ENCODE results near the gene ARHGEF39.
A peak's percentile ranks its signal among the peaks of the same experiment; 100 is the strongest.

The ARHGEF39 gene

GRCh38 chr9:35673132-35674024, 8.4 kb upstream of the ARHGEF39 start, which contains the start of gene CA9:
CA9 (plus strand) TSS chr9:35673928; CDS start chr9:35673960, 32 bp downstream.
- no peak for DNase-seq

GRCh38 chr9:35669331-35670145, 4.5 kb upstream of the ARHGEF39 start:
- no peak for DNase-seq

DNA sequence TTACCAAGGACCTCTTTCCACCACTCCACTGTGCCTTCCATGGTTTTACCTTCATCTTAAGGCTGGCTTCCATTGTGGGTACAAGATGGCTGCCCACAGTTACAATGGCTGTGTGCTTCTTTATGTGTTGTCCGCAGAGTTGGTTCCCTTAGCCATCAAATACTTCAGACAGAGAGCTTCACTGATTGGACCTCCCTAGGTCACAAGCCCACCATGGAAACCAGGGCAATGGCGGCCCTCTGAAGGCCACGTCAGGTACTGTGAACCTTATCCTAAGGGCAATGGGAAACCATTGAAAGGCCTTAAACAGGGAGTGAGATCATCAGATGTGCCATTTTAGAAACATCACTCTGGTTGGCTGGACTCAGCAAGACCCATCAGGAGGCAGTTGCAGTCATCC, 2.9 kb upstream of the ARHGEF39 start:
- no peak for DNase-seq

- no peak for DNase-seq
Measured at GRCh38 chr9:35666549-35666948, 1.6 kb upstream of the ARHGEF39 start.

DNA sequence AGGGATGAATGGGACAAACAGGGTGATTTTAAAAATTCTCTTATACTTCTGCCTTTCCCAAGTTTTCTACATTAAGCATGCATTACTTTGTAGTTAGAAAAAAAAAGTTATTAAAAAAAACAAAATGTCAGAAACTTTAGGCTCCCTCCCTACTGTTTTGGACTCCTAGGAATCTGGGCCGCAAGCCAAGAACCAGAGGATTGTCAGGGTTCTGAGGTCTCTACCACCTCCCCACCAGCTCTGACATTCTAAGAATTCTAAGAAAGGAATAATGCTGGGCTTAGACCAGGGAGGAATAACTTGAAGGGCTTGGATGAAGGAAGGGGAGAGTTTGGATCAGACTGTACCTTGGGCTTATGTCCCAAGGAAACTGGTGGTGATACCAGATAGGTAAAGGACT, 1.1 kb upstream of the ARHGEF39 start:
- DNase-seq, result no peak

- no peak for DNase-seq
Measured at GRCh38 chr9:35665471-35665818, 450 bp upstream of the ARHGEF39 start.

DNA sequence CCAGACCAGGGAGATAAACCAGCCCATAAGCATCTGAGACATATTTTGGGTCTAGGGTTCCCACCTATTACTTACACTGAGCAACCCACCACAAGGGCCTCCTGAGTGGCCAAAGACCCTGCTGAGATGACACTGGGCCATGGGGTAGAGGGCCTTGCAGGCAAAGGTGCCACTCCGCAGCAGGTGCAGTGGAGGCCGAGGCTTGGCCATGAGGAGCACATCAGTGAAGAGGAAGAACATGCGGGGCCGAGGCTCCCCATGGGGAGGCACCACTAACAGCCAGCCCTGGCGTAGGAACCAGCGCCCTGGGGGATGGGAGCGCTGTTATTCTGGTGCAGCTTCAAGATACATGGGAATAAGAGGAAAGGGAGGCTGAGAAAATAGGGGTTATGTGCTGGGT, 2.6 kb downstream of the ARHGEF39 start:
- DNase-seq, result no peak

GRCh38 chr9:35661756-35662350, 3.1 kb downstream of the ARHGEF39 start:
- DNase-seq, result no peak

DNA sequence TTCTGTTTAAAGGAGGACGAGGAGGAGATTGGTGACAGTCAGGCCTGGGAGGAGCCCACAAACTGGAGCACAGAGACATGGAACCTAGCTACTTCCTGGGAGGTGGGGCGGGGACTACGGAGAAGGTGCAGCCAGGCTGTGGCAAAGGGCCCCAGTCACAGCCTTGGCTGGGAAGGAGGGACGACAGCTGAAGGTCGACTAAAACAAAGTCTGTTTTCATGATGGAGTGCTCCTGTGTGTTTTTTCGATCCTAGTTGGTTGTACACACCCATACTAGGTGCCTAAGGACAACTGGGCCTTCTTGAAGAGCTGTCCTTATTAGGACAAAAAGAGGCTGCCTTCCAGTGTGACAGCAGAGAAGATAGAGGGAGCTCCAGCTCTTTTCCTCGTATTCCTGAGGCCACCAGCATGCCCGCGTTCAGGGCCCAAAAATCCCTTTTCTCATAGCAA, 4.0 kb downstream of the ARHGEF39 start:
- no peak for DNase-seq

GRCh38 chr9:35659340-35659739, 5.7 kb downstream of the ARHGEF39 start:
- no peak for DNase-seq

GRCh38 chr9:35658968-35659220, 6.1 kb downstream of the ARHGEF39 start:
- no peak for DNase-seq

DNA sequence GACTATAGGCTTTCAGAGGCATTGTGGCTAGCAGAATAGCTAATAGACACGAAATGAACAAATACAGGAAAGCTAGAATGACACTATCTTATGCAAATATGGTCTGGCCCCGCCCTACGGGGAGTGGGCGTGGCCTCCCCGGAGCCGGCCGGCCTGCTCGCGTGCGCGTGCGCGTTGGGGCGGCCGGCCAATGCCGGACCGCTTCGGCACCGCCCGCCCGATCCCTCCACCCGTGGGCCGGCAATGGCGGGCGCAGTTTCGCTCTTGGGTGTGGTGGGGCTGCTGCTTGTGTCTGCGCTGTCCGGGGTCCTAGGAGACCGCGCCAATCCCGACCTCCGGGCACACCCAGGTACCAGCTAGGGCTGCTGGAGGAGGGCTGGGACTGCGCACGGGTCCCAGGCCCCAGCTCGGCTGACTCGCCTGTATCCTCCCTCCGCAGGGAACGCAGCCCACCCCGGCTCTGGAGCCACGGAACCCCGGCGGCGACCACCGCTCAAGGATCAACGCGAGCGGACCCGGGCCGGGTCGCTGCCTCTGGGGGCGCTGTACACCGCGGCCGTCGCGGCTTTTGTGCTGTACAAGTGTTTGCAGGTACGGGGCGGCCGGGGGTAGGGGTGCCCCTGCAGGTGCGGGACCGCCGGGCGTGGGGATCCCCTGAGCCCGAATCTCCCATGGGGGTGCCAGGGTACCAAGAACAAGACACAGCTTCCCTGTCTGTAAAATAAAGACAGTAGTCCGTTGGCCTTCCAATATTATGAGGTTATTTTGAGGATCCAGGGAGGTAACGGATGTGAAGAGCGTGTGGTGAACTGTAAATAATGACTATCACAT, 6.6 kb downstream of the ARHGEF39 start, which contains the start of gene CCDC107:
Gene CCDC107, plus strand, starts transcription at position 156 of the 831 bp plus-strand sequence. Its CDS starts 88 bp downstream, at position 244.
- peak; percentile 51 for DNase-seq

DNA sequence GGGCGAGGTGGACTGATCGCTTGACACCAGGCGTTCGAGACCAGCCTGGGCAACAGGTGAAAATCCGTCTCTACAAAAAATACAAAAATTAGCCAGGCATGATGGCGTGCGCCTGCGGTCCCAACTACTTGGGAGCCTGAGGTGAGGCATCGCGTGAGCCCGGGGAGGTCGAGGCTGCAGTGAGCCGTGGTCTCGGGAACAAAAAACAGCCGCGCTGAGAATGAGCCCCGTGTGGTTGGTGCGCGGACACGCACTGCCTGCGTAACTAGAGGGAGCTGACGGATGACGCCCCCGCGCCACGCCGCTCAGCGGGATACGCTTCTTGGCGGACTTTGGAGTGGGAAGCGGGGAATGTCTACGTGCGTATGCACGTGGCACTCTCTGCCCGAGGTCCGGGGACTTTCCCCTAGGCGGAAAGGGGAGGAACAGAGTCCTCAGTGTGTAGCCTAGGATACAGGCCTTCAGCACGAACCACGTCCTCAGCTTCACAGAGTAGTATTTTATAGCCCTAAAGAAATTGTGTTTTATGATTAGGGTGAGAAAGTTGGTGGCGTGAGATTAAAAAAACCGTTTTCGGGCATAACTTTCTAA, 7.4 kb downstream of the ARHGEF39 start, which contains the start of gene RMRP:
Gene RMRP, minus strand, starts transcription at position 474 of the 591 bp plus-strand sequence.
- DNase-seq, result peak; percentile 67

- no peak for DNase-seq
Measured at GRCh38 chr9:35656831-35657545, 8.0 kb downstream of the ARHGEF39 start.

GRCh38 chr9:35656348-35656747, 8.6 kb downstream of the ARHGEF39 start:
- no peak for DNase-seq

- no peak for DNase-seq
Measured at GRCh38 chr9:35653611-35654010, 11.4 kb downstream of the ARHGEF39 start.

DNA sequence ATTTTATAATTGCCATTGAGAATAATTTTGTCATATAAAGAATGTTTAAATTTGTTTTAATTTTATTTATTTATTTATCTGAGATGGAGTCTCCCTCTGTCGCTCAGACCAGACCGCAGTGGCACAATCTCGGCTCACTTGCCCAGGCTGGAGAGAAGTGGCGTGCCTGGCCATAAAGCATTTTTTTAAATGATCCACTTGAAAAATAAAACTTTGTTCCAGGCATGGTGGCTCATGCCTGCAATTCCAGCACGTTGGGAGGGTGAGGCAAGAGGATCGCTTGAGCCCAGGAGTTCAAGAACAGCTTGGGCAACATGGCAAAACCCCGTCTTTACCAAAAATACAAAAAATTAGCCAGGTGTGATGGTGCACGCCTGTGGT, 12.2 kb downstream of the ARHGEF39 start:
- DNase-seq, result no peak

DNA sequence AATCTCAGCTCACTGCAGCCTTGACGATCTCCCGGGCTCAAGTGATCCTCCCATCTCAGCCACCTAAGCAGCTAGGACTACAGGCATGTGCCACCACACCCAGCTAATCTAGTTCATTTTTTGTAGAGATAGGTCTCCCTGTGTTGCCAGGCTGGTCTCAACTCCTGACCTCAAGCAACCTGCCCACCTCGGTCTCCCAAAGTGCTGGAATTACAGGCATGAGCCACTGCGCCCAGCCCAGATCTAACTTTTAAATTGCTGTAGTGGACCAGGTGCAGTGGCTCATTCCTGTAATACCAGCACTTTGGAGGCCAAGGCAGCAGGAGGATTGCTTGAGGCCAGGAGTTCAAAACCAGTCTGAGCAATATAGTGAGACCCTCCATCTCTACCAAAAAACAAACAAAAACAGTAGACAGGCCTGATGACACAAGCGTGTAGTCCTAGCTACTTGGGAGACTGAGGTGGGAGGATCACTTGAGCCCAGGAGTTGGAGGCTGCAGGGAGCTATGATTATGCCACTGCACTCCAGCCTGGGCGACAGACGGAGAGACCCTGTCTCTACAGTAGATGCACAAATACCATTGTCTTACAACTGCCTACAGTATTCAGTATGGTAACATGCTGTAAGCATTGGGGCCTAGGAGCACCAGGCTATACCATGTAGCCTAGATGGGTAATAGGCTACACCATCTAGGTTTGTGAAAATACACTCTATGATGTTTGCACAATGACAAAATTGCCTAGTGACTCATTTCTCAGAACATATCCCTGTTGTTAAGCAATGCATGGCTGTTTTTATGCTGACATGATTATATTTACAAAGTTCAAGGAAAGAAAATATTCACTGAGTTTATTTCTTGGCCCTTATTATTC, 12.8 kb downstream of the ARHGEF39 start:
- DNase-seq, result no peak

DNA sequence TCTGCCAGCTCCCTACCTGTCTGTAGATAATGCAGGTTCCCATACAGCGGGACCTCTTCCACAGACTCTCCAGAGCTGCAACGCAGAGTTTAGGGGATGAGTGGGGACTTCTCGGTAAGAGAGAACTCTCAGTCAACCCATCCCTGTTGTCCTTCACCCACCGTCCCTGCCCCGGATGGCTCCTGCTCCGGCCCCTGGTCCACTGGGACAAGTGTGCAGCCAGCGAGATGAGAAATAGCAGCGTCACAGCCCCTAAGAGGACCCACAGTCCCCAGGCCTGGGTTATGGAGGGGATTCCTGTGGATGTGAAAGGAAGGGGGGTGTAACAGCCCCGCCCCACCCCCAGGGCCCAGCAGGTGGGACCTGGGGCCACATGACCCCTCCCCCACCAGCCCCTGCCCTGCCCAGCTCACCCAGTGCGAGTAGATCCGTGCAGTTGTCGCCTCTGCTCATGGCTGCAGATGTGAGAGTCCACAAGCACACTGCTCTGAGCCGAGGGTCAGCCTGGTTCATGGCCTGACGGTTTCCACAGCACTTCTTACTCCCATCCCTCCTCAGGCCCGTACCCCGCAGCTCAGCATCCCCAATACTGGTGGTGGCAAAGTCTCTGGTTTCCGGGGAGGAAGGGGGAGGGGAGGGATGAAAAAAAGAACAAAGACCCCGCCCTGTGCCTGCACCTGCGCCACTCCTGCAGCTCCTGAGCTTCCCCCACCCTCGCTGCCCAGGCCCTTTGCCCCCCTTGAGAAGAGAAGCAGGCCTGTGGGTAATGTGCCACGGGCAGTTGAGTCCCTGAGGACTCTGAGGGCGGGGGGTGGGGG, 14.4 kb downstream of the ARHGEF39 start, which contains the start of gene SIT1:
Gene SIT1, minus strand, starts transcription at position 591 of the 818 bp plus-strand sequence. Its CDS starts 78 bp downstream, at position 513.
- DNase-seq, result no peak

All from NCI-H1417 treated with DMSO at 0.1 percent for 48 hours (cell line).